ENCODE measurements around the gene LAMC2. TPM values are rescaled to one million over a fixed set of nuclear protein-coding genes. Genes with fewer than 3 reads are reported as not detected.
A peak's percentile ranks its signal among the peaks of the same experiment; 100 is the strongest.

LAMC2 gene
- total RNA-seq, 1 donor from 2014 or later = 24.9 TPM

DNA sequence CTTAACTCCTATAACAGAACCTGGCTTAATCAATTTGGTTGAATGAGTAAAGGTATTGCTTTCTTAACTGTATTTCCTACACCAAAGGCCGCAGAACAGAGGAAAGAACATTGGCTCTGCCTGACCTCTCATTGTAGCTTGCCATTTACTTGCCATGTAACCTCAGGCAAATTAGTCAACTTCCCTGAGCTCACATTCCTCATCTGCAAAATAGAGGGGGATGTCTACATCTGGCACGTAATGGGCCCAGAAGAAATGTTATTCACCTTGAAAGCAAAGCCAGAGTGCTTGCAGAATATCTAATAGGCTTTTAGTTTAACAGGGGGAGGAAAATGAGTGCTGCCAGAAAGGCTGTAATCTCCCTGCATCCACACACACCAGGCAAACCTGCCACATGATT lies 44.3 kb downstream of the LAMC2 start:
- TF ChIP-seq, protein P1, sequence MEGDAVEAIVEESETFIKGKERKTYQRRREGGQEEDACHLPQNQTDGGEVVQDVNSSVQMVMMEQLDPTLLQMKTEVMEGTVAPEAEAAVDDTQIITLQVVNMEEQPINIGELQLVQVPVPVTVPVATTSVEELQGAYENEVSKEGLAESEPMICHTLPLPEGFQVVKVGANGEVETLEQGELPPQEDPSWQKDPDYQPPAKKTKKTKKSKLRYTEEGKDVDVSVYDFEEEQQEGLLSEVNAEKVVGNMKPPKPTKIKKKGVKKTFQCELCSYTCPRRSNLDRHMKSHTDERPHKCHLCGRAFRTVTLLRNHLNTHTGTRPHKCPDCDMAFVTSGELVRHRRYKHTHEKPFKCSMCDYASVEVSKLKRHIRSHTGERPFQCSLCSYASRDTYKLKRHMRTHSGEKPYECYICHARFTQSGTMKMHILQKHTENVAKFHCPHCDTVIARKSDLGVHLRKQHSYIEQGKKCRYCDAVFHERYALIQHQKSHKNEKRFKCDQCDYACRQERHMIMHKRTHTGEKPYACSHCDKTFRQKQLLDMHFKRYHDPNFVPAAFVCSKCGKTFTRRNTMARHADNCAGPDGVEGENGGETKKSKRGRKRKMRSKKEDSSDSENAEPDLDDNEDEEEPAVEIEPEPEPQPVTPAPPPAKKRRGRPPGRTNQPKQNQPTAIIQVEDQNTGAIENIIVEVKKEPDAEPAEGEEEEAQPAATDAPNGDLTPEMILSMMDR (IDR thresholded peaks at IDR 0.05) = no peak
- H3K36me3 ChIP-seq = no peaks in the 10 kb centered on the region
- H3K4me3 ChIP-seq = no peak overlapping the region
- DNase-seq (no peak), ATAC-seq (no peak)
- intact Hi-C loops (cut with DNase I) = no loop called here
- H3K27ac ChIP-seq = no peak overlapping the region
- no peaks in the 10 kb centered on the region for H3K27me3 ChIP-seq (ENCODE audit: low read depth)
- H3K9me3 ChIP-seq = no peaks in the 10 kb centered on the region
- peaks cover 10% of the 10 kb centered on the region for H3K4me1 ChIP-seq

DNA sequence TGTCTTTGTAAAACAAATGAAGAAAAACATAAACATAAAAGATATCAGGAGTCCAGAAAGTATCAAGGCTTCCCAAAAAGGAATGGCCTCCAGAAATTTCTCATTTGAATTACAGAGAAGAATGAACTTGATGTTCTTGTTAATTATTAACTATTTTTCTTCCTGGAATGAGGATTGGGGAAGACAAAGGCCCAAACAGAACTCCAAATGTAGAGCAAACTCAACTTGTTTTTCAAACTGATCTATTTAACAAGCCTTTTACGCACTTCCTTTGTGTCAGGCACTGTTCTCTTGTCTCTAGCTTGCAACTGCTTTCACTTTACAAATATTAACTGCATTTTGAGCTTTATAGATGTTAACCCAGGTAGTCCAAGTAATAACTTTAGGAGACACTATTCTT lies 45.5 kb downstream of the LAMC2 start:
- intact Hi-C loops (cut with DNase I) = no loop called here
- Histone ChIP-seq H3K36me3 (no peaks in the 10 kb centered on the region), H3K9me3 (no peaks in the 10 kb centered on the region), H3K4me3 (no peak overlapping the region), H3K27ac (no peak overlapping the region), H3K4me1 (peaks cover 10% of the 10 kb centered on the region), H3K27me3 (ENCODE audit: low read depth) (no peaks in the 10 kb centered on the region)
- TF ChIP-seq, protein P1 (IDR thresholded peaks at IDR 0.05) = no peak
- DNase-seq (no peak), ATAC-seq (no peak)

DNA sequence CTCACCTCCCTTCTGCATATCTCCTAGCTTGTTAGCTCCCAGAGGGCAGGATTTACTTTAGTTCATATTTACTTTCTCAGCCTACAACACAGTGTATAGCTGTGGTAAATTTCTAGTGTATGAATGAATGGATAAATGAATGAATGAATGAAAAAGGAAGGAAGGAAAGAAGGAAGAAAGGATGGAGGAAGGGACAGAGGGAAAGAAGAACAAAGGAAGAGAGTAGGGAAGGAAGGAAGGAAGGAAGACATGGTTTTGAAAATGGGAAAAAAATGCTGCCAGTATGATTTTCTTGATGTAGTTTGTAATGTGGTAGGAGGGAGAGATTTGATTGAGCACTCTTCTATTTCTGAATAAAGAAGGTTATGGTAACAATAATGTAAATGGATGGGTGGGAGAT lies 47.0 kb downstream of the LAMC2 start:
- no peak overlapping the region for H3K27ac ChIP-seq
- ATAC-seq = no peak
- H3K4me1 ChIP-seq = peaks cover 10% of the 10 kb centered on the region
- no peak overlapping the region for H3K4me3 ChIP-seq
- H3K9me3 ChIP-seq = no peaks in the 10 kb centered on the region
- H3K27me3 ChIP-seq (ENCODE audit: low read depth) = no peaks in the 10 kb centered on the region
- TF ChIP-seq, protein P1 (IDR thresholded peaks at IDR 0.05) = no peak
- no peak for DNase-seq
- no peaks in the 10 kb centered on the region for H3K36me3 ChIP-seq
- intact Hi-C loops (cut with DNase I) = no loop called here

DNA sequence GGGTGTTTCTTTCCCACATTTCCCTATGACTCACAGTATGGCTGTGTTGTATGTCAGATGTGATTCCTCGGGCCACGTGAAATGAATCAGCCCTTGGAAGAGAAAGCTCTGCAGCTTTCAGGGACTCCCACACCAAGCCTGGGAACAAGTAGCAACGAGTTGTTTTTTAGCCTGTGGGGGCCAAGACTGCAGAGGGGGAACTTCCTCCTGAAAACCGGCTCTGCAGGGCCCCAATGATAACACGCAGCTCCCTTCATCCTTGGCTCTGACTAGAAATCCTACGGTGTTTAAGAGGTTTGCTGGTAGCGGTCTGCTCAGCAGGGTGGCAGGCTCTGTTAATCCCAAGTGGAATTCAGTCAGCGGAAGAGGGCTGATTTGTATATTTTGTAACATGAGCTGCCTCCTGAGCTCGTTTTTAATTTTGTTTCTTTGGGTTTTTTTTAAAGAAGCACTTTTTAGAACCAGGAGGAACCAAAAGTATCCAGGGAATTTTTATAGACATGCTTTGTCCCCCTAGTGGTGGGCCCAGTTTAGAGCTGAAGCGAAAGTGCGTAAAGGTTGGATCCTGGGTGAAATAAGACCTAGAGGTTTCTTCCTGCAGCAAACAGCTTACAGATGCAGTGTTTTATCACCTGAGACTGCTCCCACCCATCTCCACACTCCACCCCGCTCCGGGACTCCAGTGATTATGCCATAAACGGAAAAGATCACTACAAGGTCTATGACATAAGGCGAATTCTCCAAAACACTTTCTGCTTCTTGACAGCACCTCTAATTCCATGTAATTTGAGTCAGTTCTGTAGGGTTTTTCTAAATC lies 48.8 kb downstream of the LAMC2 start:
- Histone ChIP-seq H3K4me1 (peaks cover 10% of the 10 kb centered on the region), H3K9me3 (no peaks in the 10 kb centered on the region), H3K27me3 (ENCODE audit: low read depth) (no peaks in the 10 kb centered on the region), H3K36me3 (no peaks in the 10 kb centered on the region), H3K27ac (peak overlapping the region; percentile 69), H3K4me3 (peak overlapping the region; percentile 37)
- intact Hi-C loops (cut with DNase I) = no loop called here
- DNase-seq (no peak), ATAC-seq (peak; percentile 67 to 87)
- TF ChIP-seq, protein P1 (IDR thresholded peaks at IDR 0.05) = peak; percentile 63

DNA sequence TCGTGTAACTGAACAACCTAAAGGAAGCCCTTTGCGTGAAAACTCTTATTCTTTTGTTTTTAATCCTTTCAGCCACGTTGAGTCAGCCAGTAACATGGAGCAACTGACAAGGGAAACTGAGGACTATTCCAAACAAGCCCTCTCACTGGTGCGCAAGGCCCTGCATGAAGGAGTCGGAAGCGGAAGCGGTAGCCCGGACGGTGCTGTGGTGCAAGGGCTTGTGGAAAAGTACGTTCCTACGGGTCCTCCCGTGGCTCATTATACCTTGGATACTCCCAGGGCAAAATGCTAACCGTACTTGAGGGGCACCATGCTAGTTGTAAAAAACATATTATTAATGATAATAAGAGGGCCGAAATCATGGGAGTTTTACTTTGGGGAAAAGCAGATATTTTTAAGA lies 49.4 kb downstream of the LAMC2 start:
- no peak for DNase-seq
- ATAC-seq = no peak
- Histone ChIP-seq H3K4me1 (peaks cover 10% of the 10 kb centered on the region), H3K9me3 (no peaks in the 10 kb centered on the region), H3K27me3 (ENCODE audit: low read depth) (no peaks in the 10 kb centered on the region), H3K36me3 (no peaks in the 10 kb centered on the region), H3K27ac (peak overlapping the region; percentile 69), H3K4me3 (peak overlapping the region; percentile 37)
- TF ChIP-seq, protein P1 (IDR thresholded peaks at IDR 0.05) = no peak
- intact Hi-C loops (cut with DNase I) = no loop called here
